ENCODE data around the gene TAOK1.
"Not testable (repeated sequence)": the region's sequence is repeated elsewhere in the genome, so short reads cannot be mapped to it uniquely, and the experiment has no call there.

The TAOK1 gene

DNA sequence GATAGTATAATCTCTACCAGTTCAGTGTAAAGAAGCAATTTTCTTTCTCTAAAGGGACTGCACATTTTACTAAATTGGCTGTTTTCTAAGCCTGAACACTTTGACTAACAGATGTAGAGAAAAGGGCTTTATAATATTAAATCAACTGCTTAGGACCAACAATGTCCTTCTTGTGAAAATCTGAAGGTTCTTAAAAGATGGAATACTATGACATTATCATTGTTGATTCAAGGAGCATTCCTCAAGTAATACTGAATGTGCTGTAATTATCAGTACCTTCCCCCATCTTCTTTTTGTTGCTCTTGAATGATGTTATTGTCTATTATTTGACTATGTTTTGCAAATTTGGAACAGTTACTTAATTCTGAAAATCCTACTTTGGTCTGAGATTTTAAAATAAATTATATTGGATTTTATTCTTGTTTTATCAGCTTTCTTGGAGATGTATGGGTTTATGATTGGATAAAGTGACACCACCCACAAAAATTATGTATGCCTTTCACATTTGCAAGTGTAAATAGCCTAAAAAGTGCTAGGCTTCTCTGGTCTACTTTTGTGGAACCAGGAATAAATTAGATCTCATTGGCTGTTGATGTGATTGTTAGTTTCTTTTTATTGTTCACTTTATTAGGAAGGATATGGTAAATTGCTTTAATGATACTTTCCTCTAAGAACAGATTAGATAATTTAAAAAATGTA is 53.0 kb downstream of the TAOK1 start:
- in situ Hi-C loops (cut with HindIII; ENCODE audit: low sequenced_read_pairs), result no loop called here

GRCh38 chr17:29444589-29444988 is 54.4 kb downstream of the TAOK1 start:
- in situ Hi-C loops (cut with HindIII; ENCODE audit: low sequenced_read_pairs), result no loop called here

DNA sequence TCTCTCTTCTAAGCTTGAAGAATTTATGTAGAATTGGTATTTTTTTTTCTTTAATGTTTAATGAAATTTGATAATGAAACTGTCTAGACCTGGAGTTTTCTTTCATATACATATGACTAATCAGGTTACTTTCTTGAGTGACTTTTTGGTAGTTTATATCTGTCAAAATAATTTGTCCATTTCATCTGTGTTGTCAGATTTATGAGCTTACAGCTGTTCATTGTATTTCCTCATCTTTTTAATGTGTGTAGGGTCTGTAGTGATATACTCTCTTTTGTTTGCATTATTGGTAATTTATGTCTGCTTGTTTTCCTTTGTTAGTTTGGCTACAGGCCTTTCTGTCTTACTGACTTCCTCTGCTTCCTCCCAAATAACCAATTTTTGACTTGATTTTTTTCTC is 55.7 kb downstream of the TAOK1 start:
- in situ Hi-C loops (cut with HindIII; ENCODE audit: low sequenced_read_pairs), result no loop called here

DNA sequence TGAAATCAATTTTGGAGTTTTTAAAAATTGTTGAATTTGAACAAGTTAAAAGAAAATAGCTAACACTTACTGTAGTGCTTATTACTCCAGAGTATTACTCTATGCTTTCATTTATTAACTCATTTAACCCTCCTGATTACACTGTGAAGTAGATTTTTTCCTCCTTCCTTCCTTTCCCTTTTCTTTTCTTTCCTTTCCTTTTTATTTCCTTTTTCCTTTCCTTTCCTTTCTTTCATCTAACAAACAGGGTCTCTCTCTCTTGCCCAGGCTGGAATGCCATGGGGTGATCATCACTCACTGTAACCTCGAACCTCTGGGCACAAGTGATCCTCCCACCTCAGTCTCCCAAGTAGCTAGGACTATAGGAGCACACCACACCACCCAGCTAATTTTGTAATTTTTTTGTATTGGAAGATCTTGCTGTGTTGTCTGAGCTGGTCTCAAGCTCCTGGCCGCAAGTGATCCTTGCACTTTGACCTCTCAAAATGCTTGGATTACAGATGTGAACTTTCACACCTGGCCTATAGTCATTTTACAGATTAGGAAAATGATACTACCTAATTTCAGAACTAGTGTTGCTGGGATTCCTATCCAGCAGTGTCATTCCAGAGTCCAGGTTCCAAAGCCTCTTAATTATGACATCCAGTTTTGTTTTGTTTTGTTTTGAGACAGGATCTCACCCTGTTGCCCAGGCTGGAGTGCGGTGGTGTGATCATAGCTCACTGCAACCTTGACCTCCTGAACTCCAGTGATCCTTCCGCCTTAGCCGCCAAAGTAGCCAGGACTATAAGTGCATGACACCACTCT is 59.9 kb downstream of the TAOK1 start:
- in situ Hi-C loops (cut with HindIII; ENCODE audit: low sequenced_read_pairs), result no loop called here

- in situ Hi-C loops (cut with HindIII; ENCODE audit: low sequenced_read_pairs), result no loop called here
These were observed 61.1 kb downstream of the TAOK1 start for GRCh38 chr17:29451121-29451742.

GRCh38 chr17:29458066-29458465 is 67.9 kb downstream of the TAOK1 start:
- in situ Hi-C loops (cut with HindIII; ENCODE audit: low sequenced_read_pairs), result no loop called here

DNA sequence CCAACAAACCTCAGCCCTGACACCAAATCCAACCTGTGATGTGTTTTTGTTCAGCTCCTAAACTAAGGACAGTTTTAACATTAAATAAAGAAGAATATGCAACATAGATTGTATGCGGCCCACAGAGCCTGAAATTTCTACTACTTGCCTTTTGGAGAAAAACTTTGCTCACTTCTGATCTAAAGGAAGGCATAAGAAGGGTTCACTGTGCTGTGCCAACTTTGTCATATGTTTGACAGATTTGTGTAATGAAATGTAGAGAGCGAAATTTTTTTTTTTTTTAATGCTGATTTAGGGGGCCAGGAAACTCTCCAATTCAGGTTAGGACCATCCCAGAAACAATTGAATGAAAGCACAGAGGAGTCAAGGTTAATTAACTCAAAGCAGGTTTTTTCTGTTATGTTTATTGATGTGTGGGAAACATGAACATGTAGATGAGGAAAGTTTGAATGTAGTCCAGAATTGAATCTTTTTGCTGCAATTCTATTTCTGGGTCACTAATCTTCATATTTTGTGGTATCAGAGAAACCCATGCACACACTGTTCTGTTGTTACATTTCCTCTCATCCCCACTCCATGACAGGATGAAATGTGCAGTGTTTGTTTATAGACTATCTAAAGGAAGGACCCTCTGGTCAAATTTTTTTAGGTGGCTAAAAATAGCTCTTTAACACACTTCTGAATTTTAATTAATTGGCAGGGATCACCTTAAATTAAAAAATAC is 71.5 kb downstream of the TAOK1 start:
- in situ Hi-C loops (cut with HindIII; ENCODE audit: low sequenced_read_pairs), result no loop called here

GRCh38 chr17:29469276-29469675 is 79.1 kb downstream of the TAOK1 start:
- in situ Hi-C loops (cut with HindIII; ENCODE audit: low sequenced_read_pairs), result no loop called here

DNA sequence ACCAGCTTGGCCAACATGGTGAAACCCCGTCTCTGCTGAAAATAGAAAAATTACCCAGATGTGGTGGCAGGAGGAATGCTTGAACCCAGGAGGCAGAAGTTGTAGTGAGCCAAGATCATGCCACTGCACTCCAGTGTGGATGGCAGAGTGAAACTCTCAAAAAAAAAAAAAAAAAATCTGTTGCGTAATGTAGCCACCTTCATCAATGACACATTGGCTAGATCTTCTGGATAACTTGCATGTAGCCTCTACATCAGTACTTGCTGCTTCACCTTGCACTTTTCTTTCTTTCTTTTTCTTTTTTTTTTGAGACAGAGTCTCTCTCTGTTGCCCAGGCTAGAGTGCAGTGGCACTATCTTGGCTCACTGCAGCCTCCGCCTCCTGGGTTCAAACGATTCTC is 83.3 kb downstream of the TAOK1 start:
- in situ Hi-C loops (cut with HindIII; ENCODE audit: low sequenced_read_pairs), result not testable (repeated sequence)

GRCh38 chr17:29474297-29474696 is 84.1 kb downstream of the TAOK1 start:
- in situ Hi-C loops (cut with HindIII; ENCODE audit: low sequenced_read_pairs), result no loop called here

DNA sequence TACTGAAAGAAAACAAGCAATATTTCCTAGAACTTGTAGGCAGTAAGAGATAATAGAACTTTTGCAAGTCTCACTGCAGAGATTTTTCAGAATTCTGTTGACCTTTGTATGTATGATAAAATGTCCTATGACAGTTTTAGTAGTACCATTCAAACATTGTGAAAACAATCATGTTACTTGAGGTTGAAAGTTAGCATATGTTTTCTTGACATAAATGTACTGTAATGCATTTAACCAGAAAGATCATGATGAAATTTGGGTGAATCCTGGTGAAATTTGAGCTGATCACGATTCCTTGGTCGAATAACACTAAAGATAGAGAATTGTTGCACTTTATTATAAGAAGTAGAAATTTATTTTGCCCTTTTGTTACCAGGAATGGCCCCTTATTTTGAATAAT is 85.7 kb downstream of the TAOK1 start:
- in situ Hi-C loops (cut with HindIII; ENCODE audit: low sequenced_read_pairs), result no loop called here

DNA sequence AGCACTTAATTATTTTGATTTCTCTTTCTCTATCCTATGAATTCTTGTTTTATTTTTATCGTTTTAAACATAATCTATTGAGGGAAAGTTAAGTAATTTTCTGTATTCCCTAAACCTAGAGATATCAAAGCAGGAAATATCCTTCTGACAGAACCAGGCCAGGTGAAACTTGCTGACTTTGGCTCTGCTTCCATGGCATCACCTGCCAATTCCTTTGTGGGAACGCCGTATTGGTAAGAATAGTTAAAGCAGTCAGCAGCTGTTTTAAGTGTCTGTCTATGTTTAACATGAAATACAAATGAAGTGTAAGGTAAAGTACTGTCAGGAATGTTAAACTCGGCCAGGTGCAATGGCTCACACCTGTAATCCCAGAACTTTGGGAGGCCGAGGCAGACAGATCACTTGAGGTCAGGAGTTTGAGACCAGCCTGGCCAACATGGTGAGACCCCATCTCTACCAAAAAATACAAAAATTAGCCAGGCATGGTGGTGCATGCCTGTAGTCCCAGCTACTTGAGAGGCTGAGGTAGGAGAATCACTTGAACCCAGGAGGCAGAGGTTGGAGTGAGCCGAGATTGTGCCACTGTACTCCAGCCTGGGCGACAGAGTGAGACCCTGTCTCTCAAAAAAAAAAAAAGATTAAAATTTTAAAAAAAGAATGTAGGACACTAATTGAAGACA is 90.2 kb downstream of the TAOK1 start:
- in situ Hi-C loops (cut with HindIII; ENCODE audit: low sequenced_read_pairs), result not testable (repeated sequence)

- in situ Hi-C loops (cut with HindIII; ENCODE audit: low sequenced_read_pairs), result no loop called here
These were observed 93.3 kb downstream of the TAOK1 start for GRCh38 chr17:29483503-29483902.

- in situ Hi-C loops (cut with HindIII; ENCODE audit: low sequenced_read_pairs), result no loop called here
These were observed 104.8 kb downstream of the TAOK1 start for GRCh38 chr17:29495011-29495410.

- in situ Hi-C loops (cut with HindIII; ENCODE audit: low sequenced_read_pairs), result no loop called here
These were observed 114.5 kb downstream of the TAOK1 start for GRCh38 chr17:29504711-29505110.

DNA sequence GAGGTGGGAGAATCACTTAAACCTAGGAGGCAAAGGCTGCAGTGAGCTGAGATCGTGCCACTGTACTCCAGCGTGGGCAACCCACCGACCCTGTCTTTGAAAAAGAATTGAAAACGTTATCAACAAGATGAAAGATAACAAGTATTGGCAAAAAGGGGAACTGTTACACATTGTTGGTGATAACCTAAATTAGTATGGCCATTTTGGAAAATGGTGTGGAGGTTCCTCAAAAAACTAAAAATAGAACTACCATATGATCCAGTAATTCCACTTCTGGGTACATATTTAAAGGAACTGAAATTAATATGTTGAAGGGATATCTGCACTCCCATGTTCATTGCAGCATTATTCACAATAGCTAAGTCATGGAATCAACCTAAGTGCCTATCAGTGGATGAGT is 115.7 kb downstream of the TAOK1 start:
- in situ Hi-C loops (cut with HindIII; ENCODE audit: low sequenced_read_pairs), result no loop called here

DNA sequence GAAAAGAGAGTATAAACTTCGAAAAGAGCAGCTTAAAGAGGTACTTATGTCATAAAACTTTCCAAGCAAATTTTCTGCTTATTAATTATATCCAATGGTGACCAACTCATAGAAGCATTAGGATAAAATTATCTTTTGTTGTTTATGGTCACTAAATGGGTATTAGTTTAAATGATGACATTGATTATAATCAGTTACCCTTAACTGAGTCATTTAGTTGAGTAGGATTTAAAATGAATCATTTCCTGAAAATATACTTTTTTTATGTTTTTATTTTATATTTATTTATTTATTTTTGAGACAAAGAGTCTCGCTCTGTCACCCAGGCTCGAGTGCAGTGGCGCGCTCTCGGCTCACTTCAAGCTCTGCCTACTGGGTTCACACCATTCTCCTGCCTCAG is 120.8 kb downstream of the TAOK1 start:
- in situ Hi-C loops (cut with HindIII; ENCODE audit: low sequenced_read_pairs), result no loop called here

DNA sequence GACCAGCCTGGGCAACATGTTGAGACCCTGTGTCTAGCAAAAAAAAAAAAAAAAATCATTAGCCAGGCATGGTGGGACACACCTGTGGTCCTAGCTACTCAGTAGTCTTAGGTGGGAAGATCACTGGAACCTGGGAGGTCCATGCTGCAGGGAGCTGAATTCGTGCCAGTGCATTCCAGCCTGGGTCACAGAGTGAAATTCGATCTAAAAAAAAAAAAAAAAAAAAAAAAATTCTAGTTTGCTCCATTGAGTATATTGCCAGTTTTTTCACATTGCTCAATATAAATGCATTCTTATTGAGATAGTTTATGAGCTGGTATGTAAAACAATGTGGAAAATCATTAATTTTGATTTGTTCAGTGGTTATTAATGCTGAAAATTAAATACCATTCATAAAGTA is 124.6 kb downstream of the TAOK1 start:
- in situ Hi-C loops (cut with HindIII; ENCODE audit: low sequenced_read_pairs), result no loop called here

- in situ Hi-C loops (cut with HindIII; ENCODE audit: low sequenced_read_pairs), result no loop called here
These were observed 128.2 kb downstream of the TAOK1 start for GRCh38 chr17:29518359-29518758.

DNA sequence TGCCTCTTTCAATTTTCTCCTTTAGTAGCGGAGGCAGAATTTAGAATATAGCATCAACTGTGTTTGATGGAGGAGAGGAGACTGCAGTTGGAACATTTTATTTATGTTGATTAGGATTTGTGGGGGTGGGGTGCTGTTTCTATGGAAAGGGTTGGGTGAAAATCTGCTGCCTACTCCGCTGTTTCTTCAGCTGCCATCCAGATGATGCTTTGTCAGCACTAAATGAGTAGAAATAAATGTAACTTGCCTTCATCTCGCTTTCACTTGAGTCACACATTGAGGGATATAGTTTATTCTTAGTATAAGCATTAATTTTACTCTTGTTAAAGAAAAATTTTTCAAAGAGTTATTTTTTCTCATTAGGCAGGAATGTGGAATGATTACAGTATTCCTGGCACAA is 134.5 kb downstream of the TAOK1 start:
- in situ Hi-C loops (cut with HindIII; ENCODE audit: low sequenced_read_pairs), result no loop called here

DNA sequence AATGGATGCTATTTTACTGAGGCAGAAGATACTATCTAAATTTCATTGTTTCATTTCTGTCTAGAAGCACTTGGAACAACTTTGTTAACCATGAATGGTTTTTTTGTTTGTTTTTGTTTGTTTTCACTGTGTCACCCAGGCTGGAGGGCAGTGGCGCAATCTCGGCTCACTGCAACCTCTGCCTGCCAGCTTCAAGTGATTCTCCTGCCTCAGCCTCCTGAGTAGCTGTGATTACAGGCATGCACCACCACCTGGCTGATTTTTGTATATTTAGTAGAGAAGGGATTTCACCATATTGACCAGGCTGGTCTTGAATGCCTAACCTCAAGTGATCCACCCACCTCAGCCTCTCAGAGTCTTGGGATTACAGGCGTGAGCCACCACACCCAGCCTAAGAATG is 136.2 kb downstream of the TAOK1 start:
- in situ Hi-C loops (cut with HindIII; ENCODE audit: low sequenced_read_pairs), result no loop called here

Measured in DLD1 (cell line).